Measurements from ENCODE around the gene MZB1.
"Not testable (repeated sequence)": the region's sequence is repeated elsewhere in the genome, so short reads cannot be mapped to it uniquely, and the experiment has no call there.

Gene MZB1

DNA sequence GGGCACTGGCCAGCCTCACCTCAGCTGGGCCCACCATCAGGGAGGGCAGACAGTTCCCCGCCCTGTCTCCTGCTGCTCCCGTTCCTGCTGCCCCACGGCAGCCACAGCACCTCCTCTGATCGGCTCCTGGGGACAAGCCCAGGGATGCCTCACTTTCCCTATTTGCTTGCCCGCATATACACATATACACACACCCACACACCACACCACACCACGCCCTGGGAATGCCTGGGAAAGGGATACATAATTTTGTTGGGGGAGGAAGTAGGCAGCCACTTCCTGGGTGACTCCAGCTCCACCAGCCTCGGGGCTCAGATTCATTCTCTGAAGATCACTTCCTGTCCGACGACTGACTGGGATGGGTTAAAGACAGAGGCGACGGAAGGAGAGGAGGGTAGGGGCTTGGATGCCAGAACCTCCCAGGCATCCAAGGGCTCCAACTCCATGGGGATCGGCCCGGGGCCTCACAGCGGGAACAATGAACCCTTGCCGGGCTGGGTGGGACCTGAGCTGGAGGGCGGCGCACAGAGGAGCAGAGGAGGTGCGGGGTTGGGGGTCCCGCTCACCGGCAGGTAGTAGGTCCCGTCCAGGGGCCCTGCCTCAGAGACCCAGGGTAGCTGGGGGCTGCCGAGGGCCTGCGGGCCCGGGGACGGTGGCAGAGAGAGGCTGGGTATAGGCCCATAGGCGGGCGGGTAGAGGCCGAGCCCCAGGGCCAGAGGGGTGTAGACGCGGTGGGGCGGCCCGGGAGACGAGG is 2.0 kb upstream of the MZB1 start:
- no peak for FAIRE-seq

DNA sequence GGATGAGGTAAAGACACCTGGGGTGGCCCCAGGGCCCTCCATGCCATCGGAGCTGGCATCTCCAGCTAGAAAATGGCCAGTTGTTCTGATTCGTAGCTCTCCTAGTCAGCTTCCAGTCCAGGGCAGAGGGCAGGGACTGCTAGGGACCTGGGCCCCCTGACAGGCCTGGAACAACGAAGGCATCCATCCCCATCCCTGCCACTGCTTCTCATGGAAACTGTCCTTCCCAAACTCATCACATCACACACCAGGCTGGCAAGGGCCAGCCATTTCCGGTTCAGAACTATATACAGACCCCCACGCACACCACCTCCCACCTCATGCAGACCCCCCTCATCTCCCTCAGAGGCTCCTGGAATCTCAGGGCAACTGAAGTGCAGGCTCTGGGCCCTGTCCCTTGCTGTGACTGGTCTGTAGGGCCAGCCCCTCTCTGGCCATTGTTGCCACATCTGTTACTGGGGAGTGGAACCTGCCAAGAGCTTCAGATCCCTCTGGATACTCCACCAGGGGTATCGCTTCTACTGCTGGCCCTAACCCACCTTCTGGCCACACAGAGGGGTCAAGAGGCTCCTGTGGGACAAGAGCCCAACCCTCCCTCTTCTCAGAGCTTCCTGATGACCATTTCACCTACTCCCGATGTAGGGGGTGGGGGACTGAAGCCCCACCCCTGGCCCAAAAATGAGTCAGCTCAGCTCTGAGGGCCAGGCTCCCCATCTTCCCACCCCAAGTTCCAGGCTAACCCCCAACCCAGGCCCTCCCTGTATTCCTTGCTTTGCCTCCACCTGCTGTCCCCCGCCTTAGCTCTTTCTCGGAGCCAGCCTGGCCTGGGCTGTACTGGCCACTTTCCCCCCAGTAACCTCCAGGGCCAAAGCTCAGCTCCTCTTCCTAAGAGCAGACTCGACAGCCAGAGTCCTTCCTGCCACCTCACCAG is 1.2 kb upstream of the MZB1 start:
- no peak for FAIRE-seq

DNA sequence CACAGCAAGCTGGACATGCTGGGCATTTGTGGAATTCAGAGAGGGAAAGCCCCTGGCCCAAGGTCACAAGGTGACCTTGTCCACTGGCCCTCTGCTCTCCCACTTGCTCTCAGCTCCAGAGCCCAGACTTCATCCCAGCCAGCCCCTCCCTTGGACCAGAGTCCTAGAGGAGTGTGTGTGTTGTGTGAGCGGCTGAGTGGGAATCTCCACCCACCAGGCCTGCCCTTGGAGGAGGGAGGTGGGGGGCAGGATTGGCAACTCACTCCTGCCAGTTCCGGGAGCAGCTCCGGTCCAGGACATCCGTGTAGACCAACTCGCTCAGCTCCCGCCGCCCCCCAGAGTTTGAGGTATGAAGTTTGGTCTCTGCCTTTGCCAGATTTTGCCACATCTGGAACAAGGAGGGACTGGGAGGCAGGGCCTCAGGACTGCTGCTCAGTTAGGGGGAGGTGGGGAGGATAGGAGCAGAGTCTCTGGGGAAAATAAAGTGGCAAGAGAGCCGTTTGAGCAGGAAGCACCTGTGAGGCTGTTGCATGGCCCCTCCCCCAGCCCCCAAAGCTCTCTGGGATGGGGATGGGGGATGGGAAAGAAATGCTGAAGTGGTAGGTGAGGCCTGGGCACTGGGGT is 1.4 kb downstream of the MZB1 start:
- no peak for FAIRE-seq

DNA sequence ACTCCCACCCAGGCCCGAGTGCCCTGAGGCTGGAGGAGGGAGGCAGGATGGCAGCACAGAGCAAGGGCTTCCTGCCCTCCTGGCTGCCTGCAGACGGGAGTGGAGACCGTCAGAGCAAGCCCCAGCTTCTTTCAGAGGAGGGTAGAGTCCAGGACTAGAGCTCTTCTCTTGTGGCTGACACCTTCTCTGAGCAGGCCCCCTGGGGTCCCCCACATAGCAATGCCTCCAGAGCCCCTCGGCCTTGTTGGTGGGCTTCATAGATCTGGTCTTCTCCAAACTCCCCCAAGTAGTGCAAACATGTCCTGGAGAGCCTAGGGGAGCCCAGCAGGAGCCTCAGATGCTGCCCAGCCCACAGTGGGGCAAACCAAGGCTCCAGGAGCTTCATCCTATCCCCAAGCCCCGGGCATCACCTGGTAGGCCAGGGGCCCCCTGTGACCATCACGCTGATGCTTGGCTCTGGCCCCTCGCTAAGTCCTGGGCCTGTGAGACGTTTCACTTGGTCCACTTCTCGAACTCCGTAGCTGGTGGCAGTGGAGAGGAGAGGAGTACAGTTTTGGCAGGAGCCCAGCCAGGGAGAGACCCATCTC is 2.0 kb downstream of the MZB1 start:
- no peak for FAIRE-seq

DNA sequence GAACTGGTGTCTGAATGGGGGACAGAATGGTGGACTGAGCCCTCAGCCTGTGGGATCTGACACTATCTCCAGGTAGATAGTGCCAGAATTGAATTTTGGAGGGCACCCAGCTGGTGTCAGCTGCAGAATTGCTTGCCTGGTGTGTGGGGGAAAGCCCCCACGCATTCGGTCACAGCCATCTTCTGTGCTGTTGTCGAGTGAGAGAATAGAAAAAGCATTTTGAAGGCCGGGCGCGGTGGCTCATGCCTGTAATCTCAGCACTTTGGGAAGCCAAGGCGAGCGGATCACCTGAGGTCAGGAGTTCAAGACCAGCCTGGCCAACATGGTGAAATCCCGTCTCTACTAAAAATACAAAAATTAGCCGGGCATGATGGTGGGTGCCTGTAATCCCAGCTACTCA is 2.8 kb downstream of the MZB1 start:
- not testable (repeated sequence) for FAIRE-seq

DNA sequence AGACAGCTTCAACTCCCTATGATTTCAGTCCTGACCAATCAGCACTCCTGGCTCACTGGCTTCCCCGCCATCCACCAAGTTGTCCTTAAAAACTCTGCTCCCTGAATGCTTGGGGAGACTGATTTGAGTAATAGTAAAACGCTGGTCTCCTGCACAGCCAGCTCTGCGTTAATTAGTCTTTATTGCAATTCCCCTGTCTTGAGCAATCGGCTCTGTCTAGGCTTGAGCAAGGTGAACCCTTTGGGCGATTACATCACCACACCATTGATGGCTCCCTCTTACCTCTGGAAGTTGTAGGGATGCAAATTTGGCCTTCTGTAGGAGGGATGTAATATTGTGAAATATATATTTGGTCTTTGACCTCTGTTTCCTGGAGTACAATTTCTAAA is 3.7 kb downstream of the MZB1 start:
- FAIRE-seq: no peak

DNA sequence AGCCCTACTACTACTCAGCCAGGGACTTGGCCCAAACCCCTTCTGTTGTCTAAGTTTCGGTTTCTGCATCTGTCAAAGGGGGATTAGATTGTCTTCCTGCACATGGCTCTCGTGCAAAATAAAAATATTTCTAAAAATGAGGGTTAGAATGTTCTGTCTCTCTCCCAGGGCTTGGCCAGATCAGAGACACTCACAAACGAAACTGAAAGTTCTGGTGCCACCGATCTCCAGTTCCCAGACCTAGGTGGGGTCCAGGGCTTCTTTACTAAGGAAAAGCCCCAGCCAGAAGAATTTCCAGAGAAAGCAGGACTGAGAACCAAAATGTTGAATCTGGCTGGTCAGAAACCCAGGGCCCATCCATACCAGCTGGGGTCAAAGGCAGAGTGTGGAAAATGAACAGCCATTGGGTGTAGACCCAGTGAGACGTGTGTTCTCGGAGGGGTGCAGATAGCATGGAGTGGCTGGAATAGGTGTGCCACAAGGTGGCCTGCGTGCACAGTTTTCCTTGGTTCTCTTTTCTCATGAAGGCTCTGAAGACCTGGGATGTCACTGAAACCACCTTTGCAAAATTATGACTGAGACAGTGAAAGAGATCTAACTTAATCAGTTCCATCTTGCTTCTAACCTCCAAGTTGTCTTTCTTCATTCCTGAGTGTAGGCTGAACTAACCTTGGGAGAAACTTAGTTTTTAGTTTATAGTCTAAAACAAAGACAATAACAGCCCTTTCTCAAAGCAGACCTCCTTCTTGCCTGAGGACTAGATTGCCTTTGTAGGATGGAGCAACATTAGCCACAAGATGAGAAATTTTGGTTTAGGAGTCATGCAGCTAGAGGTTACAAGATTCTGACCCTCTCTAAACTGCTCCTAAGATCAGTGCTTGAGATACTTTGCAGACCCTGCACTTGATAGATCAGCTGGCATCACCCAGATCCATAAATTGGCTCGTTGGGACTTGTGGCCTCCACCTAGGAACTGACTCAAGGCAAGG is 4.4 kb downstream of the MZB1 start:
- FAIRE-seq: no peak

DNA sequence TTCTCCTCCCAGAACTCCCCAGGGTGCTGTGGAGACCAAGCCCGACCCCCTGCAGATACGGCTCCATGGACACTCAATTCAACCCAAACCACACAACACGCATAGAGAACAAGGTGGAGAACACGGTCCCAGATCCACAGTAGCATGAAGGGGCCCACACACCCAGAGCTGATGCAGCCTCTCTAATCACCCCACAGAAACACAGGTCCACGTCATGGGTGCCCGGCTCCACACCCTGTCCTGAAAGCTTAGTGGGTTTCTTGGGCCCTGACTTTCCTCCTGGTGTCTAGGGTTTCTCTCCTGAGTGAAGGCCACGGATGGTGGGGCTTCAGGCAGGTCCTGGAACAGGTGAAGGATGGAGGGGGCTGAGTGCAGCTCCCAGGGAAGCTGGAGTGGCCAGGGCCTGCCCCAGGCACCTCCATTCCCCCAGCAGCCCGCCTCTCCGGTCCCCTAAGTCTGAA is 5.1 kb downstream of the MZB1 start:
- FAIRE-seq: no peak

DNA sequence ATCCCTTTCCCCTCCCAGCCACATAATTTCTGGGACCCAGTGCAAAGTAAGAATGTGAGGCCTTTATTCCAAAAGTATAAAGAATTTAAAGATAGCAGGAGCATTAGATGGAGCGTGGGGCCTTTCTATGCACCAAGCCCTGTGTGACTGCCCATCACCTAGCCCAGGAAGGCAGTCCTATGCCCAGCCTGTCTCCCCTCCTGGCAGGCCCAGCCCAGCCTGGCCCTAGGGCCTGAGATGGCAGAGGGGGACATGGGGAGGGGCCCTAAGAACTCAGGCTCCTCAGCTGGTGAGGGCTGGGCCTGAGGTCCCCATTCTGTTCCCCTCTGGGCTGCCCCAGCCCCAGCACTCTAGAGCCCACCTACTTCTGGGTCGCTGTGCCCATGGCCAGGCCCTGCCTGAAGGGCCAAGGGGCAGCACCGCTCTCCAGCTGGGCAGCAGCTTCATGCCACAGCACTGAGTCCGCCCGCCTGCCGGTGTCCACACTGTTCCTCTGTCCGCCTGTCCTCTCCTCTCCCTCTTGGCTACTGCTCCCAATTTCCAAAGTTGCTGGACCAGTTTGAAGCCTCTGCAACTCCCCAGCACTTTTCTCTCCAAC is 5.6 kb downstream of the MZB1 start:
- no peak for FAIRE-seq

DNA sequence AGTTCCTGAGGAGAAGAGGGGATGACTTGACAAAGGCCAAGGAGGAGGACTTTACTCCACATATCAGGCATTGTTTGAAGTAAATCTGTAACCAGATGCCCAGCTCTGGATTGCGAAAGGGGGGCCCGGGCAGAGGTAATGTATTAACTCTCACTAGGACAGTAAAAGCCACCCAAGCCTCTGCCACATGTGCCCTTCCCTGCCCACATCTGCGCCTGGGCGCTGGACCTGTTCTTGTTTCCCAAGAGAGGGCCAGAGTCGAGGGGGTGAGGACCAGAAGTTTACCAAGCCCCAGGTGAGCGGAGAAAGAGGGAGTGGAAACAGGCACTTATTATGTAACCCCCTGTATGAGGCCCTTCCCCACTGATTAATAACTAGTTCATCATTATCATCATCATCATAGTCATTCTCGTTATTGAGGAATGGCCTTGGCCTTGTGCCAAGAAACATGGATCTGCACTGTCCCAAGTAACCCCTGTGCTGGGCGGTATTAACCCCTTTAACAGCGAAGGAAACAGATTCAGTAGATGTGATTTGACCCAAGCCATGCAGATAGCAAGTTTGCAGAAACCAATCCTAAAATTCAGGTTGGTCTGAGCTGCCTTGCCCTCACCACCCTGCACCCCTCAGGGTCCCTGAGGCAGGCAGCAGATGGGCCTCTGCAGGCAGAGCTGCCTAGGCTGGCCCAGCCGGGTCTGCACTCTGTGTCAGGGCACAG is 6.3 kb downstream of the MZB1 start, which contains the start of gene SLC23A1:
Gene SLC23A1, minus strand, starts transcription at position 23 of the 718 bp plus-strand sequence. CDS start 44 bp downstream, outside the sequence.
- FAIRE-seq: no peak

DNA sequence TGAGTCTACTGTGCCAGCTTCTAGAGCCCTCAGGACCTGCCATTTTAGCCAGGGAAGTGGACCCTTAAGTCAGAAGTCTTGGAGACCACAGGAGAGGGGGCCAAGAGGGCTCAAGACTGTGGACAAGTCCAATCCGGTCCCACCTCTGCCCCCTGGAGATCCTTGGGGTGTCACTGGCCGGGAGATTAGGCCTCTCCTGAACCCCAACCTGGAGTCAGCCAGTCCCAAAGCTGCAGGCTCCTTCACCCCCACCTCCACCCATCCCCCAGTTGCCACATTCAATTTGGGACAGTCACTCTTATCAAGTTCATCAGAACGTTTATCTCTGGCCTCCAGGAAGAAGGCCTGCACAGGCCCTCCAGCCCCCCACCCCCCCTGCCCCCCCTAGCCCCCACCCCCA is 6.9 kb downstream of the MZB1 start:
- no peak for FAIRE-seq

DNA sequence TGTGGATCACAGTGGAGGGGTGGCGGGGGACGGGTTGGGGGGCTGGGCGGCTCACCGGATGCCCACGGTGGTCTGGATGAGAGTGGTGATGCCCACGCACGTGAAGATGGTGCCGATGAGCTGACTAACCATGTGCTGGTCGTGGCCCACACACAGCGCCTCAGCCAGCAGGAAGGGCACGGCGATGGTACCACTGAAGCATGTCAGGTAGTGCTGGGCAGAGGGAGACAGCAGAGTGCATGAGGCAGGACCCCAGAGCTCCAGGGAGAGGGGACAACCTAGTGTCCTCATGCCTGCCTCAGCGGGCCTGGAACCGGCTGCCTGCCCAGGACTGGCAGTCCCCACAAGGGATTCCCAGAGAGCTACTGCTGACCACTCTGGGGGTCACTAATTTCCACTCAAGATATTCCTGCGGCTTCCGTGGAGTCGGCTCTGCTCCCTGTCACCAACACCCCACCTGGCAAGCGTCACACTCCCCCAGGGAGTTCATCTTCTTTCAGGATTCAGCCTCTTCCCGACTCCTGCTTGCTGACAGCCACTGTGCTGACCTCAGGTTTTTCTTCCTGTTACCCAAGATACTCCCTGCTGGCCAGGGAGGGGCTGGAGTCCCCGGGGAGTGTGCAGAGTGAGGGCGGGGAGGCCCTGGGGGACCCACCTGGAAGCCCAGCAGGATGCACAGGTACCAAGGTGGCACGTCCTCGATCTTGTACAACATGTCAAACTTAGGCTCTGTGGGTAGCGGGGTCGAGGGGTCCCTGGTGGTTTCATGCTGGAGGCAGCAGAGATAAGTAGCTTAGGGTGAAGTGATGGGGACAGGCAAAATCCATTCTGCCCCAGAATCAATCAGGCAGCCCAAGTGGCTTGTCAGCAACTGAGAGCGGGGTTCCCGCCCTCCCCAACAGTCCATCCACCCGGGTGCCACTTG is 7.6 kb downstream of the MZB1 start:
- FAIRE-seq: no peak

DNA sequence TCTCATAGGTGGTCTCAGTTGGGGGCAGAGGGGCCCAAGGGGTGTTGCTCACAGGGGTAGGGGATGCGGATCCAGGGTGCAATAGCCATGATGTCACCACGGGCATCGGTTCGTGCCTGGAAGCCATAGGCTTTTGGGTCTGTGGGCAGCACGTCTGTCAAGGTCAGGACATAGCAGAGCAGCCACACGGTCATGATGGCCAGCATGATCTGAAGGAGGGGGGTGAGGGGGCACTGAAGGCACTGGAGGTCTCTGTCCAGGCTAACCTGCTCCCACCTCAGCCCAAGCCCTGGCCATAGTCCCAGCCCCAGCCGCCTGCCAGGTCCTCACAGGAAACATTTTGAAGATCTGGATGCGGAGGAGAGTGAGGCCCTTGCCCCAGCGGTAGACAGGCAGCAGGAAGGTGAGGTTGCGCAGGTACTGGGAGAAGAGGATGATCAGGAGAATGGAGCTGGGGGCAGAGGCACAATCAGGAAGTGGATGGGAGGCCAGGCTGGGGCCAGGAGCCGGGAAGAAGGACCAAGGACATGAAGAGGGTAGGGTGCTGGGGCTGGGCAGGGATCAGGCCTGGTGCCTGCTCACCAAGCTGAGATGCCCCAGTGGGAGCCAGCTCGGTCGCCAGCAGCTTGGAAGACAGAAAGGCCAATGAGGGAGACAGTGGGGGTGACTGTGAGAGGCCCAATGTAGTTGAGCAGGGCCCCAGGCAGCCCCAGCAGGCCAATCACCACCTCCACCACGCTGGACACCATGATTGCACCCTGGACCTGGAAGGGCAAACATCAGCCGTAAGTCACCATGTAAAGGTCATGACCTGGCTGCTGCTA is 9.9 kb downstream of the MZB1 start:
- FAIRE-seq: no peak

DNA sequence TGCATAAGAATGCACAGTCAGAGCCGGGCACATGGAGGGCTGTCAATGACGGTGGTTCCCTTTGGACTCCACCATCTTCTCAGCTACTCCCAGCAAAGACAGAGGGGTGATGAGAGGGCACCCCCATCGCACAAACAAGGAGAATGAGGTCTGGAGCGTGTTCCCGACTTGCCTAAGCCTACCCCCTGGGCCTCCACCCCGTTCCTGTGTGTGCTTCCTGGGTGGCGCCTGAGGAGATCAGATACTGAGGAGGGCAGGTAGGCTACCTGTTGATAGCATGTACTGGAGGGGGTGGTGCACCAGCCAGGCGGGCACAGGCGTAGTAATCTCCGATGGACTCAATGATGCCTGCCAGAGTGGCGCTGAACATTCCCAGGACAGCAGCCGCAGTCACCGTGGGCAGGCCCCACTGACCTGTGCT is 10.8 kb downstream of the MZB1 start:
- no peak for FAIRE-seq

DNA sequence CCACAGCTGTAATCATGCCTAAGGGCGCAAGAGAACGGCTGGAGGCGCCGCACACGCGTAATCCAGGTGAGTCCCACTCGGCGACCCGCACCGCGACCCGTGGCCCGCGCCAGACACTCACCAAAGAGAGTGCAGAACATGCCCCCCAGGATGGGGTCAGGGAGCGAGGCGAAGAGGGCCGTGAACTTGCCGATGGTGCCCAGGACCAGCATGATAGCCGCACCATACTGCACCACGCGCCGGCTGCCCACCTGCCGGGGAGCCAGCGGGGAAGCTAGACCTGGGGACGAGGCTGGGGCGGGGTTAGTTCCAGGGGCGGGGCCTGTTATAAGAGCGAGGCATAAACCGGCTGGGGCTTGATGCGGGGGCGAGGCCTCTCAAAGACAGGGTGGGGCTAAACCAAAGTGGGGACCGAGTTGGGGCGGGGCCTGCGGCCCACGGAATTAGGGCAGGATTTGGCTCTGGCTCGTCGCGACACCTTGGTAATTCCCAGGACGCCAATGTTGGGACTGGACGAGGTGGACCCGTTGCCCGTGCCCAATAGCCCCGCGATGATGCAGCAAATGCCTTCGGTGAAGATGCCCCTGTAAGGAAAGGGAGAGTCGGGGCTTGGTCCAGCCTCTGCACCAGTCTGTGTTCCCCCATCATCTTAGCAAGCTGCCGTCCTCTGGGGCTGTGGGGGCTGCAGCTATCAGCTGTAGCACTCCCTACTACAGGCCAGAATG is 11.4 kb downstream of the MZB1 start:
- no peak for FAIRE-seq

DNA sequence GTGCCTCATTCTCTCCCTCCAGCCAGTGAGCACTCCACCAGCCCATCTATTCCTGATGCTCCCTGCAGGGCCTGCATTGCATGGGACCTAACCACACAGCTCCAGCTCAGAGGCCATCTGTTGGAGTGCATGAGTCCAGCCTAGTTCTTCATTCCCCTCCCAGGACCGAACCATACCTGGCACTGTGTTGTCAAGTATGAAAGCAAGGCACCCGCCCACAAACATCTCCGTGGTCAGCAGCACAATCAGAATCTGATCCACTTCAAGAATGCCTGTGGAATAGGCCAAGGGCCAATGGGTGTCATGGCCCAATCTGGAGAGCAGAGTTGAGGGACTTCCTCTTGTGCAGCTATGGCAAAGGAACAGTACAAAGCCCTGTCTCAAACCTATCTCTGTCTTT is 12.5 kb downstream of the MZB1 start:
- no peak for FAIRE-seq

DNA sequence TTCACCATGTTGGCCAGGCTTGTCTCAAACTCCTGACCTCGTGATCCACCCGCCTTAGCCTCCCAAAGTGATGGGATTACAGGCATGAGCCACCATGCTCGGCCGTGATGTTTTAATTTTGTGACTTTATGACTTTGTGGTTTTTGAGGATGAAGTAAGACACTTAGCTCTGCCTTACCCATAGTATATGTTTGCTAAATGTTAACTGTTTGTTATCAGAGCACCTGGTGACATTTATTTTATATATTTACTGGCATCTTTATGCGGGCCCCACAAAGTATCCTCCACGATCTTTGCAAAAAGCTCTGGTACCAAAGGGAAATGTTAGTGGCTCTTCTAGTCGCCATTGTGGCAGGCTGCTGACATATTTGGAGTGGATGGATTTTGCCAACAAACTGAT is 13.3 kb downstream of the MZB1 start:
- FAIRE-seq: no peak

DNA sequence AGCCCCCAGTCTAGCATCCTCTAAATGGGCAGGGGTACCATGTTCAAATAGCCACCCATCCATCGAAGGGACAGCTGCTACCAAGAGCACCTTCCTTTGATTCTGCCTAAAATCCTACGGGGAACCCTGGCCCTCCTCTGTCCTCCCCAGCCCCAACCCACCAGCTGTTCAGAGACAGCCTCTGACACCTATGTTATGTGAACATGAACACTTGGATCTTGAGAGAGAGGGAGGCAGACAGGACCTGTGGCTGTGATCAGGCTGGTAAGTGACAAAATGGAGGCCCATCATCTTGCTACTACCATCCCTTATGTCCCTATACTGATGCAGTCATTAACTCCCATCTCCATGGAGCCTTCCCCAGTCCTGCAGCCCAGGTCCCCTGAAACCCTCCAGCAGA is 14.8 kb downstream of the MZB1 start:
- FAIRE-seq: no peak

Data from colon (tissue), 2 donors.